ENCODE data around the gene TNNC2.
"Not testable (repeated sequence)": the region's sequence is repeated elsewhere in the genome, so short reads cannot be mapped to it uniquely, and the experiment has no call there.

TNNC2 gene

DNA sequence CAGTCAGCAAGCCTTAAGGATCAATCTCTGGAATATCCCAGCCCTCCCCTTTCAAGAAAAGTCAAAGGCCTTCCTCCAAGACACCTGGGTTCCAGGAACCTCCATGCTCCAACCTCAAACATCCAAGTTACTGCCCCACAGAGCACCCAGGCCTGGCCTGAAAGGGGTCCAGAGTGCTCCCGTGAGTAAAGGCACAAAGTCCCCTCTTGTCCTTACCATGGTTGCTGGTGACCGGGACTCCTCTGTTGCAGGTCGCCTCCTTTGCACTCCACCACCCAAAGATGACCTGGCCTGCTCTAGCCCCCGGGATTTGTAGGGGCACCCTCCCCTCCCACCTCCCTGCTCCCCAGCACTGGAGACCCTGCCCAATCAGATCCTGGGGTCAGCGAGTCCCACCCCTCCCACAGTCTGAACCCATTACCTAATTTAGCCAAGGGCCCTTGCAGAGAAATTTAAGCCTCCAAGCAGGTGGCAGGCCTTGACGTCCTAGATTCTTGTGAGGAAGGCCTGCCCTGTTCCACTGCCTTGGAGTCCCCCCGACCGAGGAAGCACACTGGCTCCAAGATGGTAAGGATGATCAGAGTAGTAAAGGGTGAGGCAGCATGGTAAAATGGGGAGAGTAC is at the start of gene TNNC2:
TNNC2 (minus strand) TSS at position 283 of the 623 bp plus-strand sequence; CDS start at position 219, 64 bp downstream.
- DNase-seq (ENCODE audit: low read depth) = no peak
- TF ChIP-seq, protein P1, sequence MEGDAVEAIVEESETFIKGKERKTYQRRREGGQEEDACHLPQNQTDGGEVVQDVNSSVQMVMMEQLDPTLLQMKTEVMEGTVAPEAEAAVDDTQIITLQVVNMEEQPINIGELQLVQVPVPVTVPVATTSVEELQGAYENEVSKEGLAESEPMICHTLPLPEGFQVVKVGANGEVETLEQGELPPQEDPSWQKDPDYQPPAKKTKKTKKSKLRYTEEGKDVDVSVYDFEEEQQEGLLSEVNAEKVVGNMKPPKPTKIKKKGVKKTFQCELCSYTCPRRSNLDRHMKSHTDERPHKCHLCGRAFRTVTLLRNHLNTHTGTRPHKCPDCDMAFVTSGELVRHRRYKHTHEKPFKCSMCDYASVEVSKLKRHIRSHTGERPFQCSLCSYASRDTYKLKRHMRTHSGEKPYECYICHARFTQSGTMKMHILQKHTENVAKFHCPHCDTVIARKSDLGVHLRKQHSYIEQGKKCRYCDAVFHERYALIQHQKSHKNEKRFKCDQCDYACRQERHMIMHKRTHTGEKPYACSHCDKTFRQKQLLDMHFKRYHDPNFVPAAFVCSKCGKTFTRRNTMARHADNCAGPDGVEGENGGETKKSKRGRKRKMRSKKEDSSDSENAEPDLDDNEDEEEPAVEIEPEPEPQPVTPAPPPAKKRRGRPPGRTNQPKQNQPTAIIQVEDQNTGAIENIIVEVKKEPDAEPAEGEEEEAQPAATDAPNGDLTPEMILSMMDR (IDR thresholded peaks at IDR 0.05; ENCODE audit: insufficient read depth, low read depth, low read length, missing control alignments) = no peak
- H3K4me3 ChIP-seq (ENCODE audit: low read depth, low read length) = no peak within 1 kb of the TSS

DNA sequence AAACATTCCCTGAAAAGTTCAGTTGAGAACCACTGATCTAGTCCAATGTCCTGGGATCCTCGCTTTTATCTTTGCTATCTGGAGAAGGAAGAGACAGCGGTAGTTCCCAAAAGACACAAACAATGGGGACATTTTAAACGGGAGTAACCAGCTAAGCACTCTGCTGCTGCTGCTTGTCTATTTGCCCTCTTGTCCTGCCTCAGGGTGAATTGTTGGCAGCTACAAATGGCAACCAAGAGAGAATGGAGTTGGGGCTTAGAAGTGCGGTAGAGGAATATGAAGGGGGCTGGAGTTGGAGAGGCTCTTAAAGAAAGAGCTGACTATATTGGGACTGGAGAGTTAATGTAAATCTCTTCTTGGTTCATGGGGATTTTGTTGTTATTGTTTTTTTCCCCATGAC is 47.5 kb upstream of the TNNC2 start:
- H3K4me3 ChIP-seq (ENCODE audit: low read depth, low read length) = no peak overlapping the region
- no peak for DNase-seq (ENCODE audit: low read depth)
- TF ChIP-seq, protein P1 (IDR thresholded peaks at IDR 0.05; ENCODE audit: insufficient read depth, low read depth, low read length, missing control alignments) = no peak

DNA sequence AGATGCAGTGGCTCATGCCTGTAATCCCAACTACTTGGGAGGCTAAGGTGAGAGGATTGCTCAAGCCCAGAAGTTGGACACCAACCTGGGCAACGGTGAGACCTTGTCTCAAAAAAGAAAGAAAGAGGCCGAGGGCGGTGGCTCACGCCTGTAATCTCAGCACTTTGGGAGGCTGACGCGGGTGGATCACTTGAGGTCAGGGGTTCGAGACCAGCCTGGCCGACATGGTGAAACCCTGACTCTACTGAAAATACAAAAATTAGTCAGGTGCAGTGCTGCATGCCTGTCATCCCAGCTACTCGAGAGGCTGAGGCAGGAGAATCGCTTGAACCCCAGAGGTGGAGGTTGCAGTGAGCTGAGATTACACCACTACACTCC is 47.0 kb upstream of the TNNC2 start:
- not testable (repeated sequence) for H3K4me3 ChIP-seq (ENCODE audit: low read depth, low read length); DNase-seq (ENCODE audit: low read depth)

DNA sequence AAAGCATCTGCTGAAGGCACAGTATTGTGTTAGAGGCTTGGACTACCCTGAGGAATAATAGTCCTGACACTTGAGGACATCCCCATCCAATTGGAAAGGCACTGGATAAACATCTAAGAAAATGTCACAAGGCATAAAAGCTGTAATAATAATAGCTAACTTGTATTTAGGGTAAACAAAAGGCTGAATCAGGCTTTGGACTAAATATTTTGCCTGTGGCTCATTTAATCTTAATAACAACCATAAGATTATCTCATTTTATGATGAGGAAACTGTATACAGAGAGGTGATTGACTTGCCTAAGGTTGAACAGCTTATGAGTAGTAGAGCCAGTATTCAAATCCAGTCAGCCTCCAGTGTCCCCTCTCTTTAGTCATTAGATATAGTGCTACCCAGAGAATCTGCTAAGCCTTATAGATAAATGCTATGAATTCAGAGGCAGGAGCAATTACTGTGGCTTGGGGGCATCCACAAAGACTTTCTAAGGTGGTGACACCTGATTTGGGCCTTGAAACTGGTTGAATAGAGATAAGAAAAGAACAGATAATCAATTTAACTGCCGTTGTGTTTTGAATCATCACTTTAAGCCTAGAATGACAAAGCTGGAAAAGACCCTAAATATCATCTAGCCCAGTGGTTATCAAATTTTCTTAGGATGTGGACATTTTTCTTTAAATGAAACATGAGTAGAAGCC is 46.4 kb upstream of the TNNC2 start:
- TF ChIP-seq, protein P1 (IDR thresholded peaks at IDR 0.05; ENCODE audit: insufficient read depth, low read depth, low read length, missing control alignments) = no peak

DNA sequence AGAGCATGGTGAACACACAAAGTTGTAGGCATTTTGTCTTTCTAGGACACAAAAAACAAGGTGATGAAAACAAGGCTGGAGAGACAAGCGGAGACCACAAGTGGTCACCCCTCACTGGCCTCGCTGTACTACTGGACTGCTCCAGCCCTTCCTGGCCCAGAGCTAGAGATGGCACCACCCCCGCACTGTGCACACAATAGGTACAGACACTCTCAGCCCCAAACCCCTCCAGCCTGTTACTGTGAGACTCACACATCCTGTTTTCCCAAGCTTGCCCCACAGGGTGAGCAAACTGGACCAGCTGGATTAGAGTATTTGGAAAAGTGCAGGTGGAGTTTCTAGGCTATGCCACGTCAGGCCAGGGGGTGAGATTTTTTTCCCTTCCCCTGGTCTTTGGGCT is 45.5 kb upstream of the TNNC2 start:
- TF ChIP-seq, protein P1 (IDR thresholded peaks at IDR 0.05; ENCODE audit: insufficient read depth, low read depth, low read length, missing control alignments) = no peak
- DNase-seq (ENCODE audit: low read depth) = no peak
- H3K4me3 ChIP-seq (ENCODE audit: low read depth, low read length) = no peak overlapping the region

More for the DNA sequence above, 46.4 kb upstream of the TNNC2 start:
- no peak overlapping the region for H3K4me3 ChIP-seq (ENCODE audit: low read depth, low read length)
- no peak for DNase-seq (ENCODE audit: low read depth)

DNA sequence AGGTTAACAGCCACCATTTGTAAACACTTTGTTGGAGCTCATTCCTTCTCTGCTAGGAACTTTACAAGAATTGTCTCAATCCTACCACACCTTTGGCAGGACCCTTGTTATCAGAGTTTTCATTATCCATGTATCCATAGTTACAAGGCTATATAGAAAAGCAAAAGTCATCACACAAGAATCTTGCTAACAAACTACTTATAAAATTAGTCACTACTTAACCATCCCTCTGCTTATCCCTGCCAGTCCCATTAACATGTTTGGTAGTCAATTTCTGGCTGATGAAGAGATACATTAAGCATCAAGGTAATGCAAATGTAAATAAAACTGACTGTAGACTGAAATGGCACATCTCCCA is 40.7 kb upstream of the TNNC2 start:
- TF ChIP-seq, protein P1 (IDR thresholded peaks at IDR 0.05; ENCODE audit: insufficient read depth, low read depth, low read length, missing control alignments) = no peak
- no peak overlapping the region for H3K4me3 ChIP-seq (ENCODE audit: low read depth, low read length)
- DNase-seq (ENCODE audit: low read depth) = no peak

DNA sequence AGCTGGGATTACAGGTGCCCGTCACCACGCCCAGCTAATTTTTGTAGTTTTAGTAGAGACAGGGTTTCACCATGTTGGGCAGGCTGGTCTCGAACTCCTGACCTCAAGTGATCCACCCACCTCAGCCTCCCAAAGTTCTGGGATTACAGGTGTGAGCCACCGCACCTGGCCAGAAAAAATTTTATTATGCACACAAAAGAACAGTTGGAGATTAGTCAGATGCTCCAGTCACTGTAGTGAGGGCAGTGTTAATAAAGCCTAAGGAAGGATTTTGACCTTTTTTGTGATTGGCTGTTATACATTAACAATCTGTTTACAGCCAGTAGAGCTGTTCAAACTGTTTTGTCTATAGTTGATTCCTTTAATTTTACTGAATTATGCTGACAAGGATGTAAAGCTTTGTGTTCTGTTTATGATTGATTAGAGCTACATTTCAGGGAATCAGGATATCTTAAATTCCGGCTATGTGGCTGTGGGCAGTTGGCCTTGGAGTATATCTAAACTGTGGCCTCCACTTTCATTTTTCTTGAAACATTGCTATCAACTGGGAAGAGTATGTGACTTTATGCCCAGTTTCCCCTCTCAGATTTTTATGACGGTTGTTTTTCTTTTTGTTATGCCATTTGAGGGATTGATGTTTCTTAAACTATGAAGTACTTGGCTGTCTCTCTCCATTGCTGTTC is 40.2 kb upstream of the TNNC2 start:
- TF ChIP-seq, protein P1 (IDR thresholded peaks at IDR 0.05; ENCODE audit: insufficient read depth, low read depth, low read length, missing control alignments) = no peak
- no peak for DNase-seq (ENCODE audit: low read depth)
- no peak overlapping the region for H3K4me3 ChIP-seq (ENCODE audit: low read depth, low read length)

All from GM12865 (cell line).